ENCODE results near the gene ATP8B3. TPM values are rescaled to one million over a fixed set of nuclear protein-coding genes. Genes with fewer than 3 reads are reported as not detected.

The ATP8B3 gene
- total RNA-seq, 1 experiment from 2014 or later = 9.6 TPM

GRCh38 chr19:1856345-1856697 lies 44.2 kb upstream of the ATP8B3 start:
- Histone ChIP-seq H4K91ac (ENCODE audit: insufficient read length, low read depth, low read length) (no peak overlapping the region), H3K56ac (ENCODE audit: insufficient read length, low read depth, low read length) (no peak overlapping the region), H4K5ac (ENCODE audit: insufficient read length, low read depth, low read length) (no peak overlapping the region), H4K8ac (replicated peaks; ENCODE audit: insufficient read length, low read depth, low read length) (no peak overlapping the region), H2BK12ac (ENCODE audit: insufficient read length, low read depth, low read length) (no peak overlapping the region), H2BK120ac (ENCODE audit: low read depth, low read length, poor library complexity, severe bottlenecking) (no peak overlapping the region), H3T11ph (ENCODE audit: low read length) (no peak overlapping the region), H3K79me2 (ENCODE audit: insufficient read depth, low read length) (peaks cover 28% of the 10 kb centered on the region; the same call in 1 of the 2 replicates), H3K9me3 (ENCODE audit: control insufficient read depth, low read depth, low read length) (no peaks in the 10 kb centered on the region), H3K79me1 (ENCODE audit: insufficient read depth, low read depth, low read length, poor library complexity, severe bottlenecking) (peaks cover 13% of the 10 kb centered on the region), H2BK5ac (ENCODE audit: insufficient read length, low read length) (no peak overlapping the region), H3K27ac (ENCODE audit: insufficient read length, low read depth, low read length) (no peak overlapping the region), H2AK5ac (ENCODE audit: insufficient read length, low read length) (no peak overlapping the region), H3K4ac (ENCODE audit: low read depth, low read length) (no peak overlapping the region), H2AFZ (ENCODE audit: low read length) (no peak overlapping the region), H3K23me2 (ENCODE audit: insufficient read length, low read depth, low read length, poor library complexity, severe bottlenecking) (peaks cover 10% of the 10 kb centered on the region), H4K20me1 (ENCODE audit: control insufficient read depth, insufficient read depth, insufficient read length) (no peaks in the 10 kb centered on the region), H3K4me2 (ENCODE audit: insufficient read depth, insufficient read length, low read length) (peak overlapping the region; percentile 35), H3K9ac (ENCODE audit: extremely low read depth, insufficient read length, low read length) (no peak overlapping the region), H3K14ac (ENCODE audit: insufficient read depth, low read length) (no peak overlapping the region; the same call in 1 of the 2 replicates), H3K27me3 (ENCODE audit: insufficient read depth, low read length) (no peaks in the 10 kb centered on the region), H2BK15ac (ENCODE audit: low read depth, low read length) (no peak overlapping the region), H3K18ac (ENCODE audit: insufficient read length, low read depth, low read length) (no peak overlapping the region), H3K23ac (ENCODE audit: insufficient read length, low read depth, low read length) (no peak overlapping the region), H2BK20ac (ENCODE audit: low read depth, low read length, poor library complexity, severe bottlenecking) (no peak overlapping the region), H3K4me1 (ENCODE audit: insufficient read depth, low read length) (peaks cover 7% of the 10 kb centered on the region; the same call in 1 of the 2 replicates)
- Mint-ChIP-seq H3K27me3 (ENCODE audit: low read depth) (peaks cover 2% of the 10 kb centered on the region), H3K36me3 (ENCODE audit: insufficient read depth in 1 of 3, low read depth in 3 of 3) (peaks cover 0 to 4% (median 0%) of the 10 kb centered on the region in 3 experiments; a peak in 2 of 7 replicates), H3K4me3 (peak overlapping the region; percentile 40 to 56), H3K4me1 (peaks cover 39 to 72% of the 10 kb centered on the region in 2 experiments), H3K27ac (peak overlapping the region in 1 of 3 experiments; percentile 78; a peak in 1 of 7 replicates), H3K9me3 (no peaks in the 10 kb centered on the region)
- DNase-seq = no peak
- no CpG with 5 or more reads among the region's 6 CpGs for WGBS (ENCODE audit: extremely low coverage, insufficient read length, low lambda C conversion rate)
- no peak for TF ChIP-seq CTCF (conservative IDR thresholded peaks at IDR 0.05)

Measured in H9 (cell line).